ENCODE results near the gene KIF12. TPM values are rescaled to one million over a fixed set of nuclear protein-coding genes. Genes with fewer than 3 reads are reported as not detected.

KIF12 gene
- total and polyA plus RNA-seq, 2 of the 8 experiments (the other 6 are each of a cell fraction or from before 2014, with no cell fraction given) = 2.9 to 3.9 TPM

DNA sequence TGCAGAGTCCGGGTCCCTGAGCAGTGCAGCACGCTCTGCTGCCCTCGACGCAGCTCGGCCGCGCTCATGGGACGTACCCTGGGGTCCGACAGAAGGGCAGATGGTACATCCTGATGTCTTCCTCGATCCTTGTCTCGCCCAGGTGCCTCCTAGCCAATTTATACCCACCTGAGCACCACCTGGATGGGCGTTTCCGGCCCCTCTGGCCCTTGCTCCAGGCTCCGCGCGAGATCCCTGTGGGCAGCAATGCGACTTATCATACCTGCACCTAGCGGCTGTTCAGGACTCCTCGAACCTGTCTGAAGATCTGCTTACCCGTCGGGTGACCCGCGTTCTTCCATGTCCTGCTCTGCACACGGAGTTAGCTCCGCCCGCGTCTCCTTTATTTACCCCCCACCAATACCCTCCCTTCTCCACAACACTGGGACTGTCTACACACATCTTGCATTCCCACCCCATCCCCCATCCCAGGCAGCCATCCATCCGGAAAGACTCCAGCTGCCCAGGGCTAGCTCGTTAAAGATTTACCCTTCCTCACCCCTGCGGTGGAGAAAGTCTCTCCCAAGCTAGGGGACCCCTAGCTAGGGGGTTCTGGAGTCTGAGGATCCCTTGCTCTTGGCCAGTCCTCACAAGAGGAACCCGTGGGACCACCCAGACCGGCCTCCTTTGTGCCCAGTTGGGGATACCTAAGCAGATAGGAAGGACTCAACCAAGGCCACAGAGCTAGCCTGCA is at the start of gene KIF12 (continued):
- TF ChIP-seq SUZ12 (IDR thresholded peaks at IDR 0.05; ENCODE audit: low read length) (no peak; the same call in 1 of the 2 replicates), SP1 (IDR thresholded peaks at IDR 0.05; ENCODE audit: low read depth, low read length) (no peak), CBX5 (IDR thresholded peaks at IDR 0.05; ENCODE audit: low read depth, low read length) (no peak), RBBP5 (IDR thresholded peaks at IDR 0.05; ENCODE audit: borderline replicate concordance, low read depth, low read length) (0 out of 2 replicates have a peak, but pooled peaks have one; percentile 44), SAP30 (IDR thresholded peaks at IDR 0.05; ENCODE audit: insufficient read depth, insufficient replicate concordance, low read length) (no peak), TAF1 (IDR thresholded peaks at IDR 0.05; ENCODE audit: low read depth, low read length) (no peak), TBP (IDR thresholded peaks at IDR 0.05; ENCODE audit: low read depth, low read length) (no peak), RNF2 (IDR thresholded peaks at IDR 0.05; ENCODE audit: borderline replicate concordance, low read depth, low read length, missing control alignments, poor library complexity, severe bottlenecking) (no peak), EP300 (IDR thresholded peaks at IDR 0.05; ENCODE audit: borderline replicate concordance in 1 of 2, low read depth in 2 of 2, low read length in 2 of 2) (no peak), CREB1 (IDR thresholded peaks at IDR 0.05) (no peak), RXRA (IDR thresholded peaks at IDR 0.05; ENCODE audit: insufficient read depth, low read depth, low read length) (no peak), TAF7 (optimal IDR thresholded peaks at IDR 0.05; ENCODE audit: borderline replicate concordance, low read depth, low read length) (no peak), MAX (IDR thresholded peaks at IDR 0.05) (peak; percentile 66; the same call in 1 of the 2 replicates), ATF3 (IDR thresholded peaks at IDR 0.05; ENCODE audit: insufficient read depth, low read depth, low read length) (no peak), CEBPB (IDR thresholded peaks at IDR 0.05; ENCODE audit: low read depth, low read length) (no peak), RFX5 (IDR thresholded peaks at IDR 0.05; ENCODE audit: borderline replicate concordance, low read depth, low read length) (no peak), TCF12 (IDR thresholded peaks at IDR 0.05; ENCODE audit: low read depth, low read length) (no peak), CHD2 (IDR thresholded peaks at IDR 0.05; ENCODE audit: low read length) (no peak), SP2 (IDR thresholded peaks at IDR 0.05; ENCODE audit: low read length) (no peak), BACH1 (IDR thresholded peaks at IDR 0.05; ENCODE audit: low read length) (no peak), POLR2A (IDR thresholded peaks at IDR 0.05; ENCODE audit: control extremely low read depth in 1 of 2, low read depth in 2 of 2, low read length in 2 of 2) (no peak), JUND (IDR thresholded peaks at IDR 0.05; ENCODE audit: low read length) (no peak)
- TF ChIP-seq, protein P1, sequence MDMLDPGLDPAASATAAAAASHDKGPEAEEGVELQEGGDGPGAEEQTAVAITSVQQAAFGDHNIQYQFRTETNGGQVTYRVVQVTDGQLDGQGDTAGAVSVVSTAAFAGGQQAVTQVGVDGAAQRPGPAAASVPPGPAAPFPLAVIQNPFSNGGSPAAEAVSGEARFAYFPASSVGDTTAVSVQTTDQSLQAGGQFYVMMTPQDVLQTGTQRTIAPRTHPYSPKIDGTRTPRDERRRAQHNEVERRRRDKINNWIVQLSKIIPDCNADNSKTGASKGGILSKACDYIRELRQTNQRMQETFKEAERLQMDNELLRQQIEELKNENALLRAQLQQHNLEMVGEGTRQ (IDR thresholded peaks at IDR 0.05; ENCODE audit: low read length) = no peak

Measured in H1 (cell line).